Vagina (tissue), 2 donors: ENCODE measurements around the gene ETFRF1. TPM values are rescaled to one million over a fixed set of nuclear protein-coding genes. Genes with fewer than 3 reads are reported as not detected.

Source experiments
- DNase-seq, 2 donors: peaks; one replicate each; pipeline ENCODE4 v3.0.0-alpha.2; 2017; ENCODE audit errors: extremely low spot score in 2 of 2
- H3K27ac ChIP-seq: fragments of 200-600 bp; sonication (generic); one replicate; pipeline ENCODE4 v1.5.1; 2019
- H3K27me3 ChIP-seq: fragments of 200-600 bp; sonication (generic); one replicate; pipeline ENCODE4 v1.5.1; 2019
- H3K36me3 ChIP-seq, 2 donors: fragments of 200-600 bp; sonication (generic); one replicate each; pipeline ENCODE4 v1.5.1; 2017 to 2019
- H3K4me1 ChIP-seq: fragments of 200-600 bp; sonication (generic); one replicate; pipeline ENCODE4 v1.5.1; 2019
- H3K4me3 ChIP-seq, 2 donors: fragments of 200-600 bp; sonication (generic); 1 replicate in 1 of 2; 2 replicates in 1 of 2; pipeline ENCODE4 v1.5.1; 2016 to 2019
- H3K9me3 ChIP-seq: fragments of 200-600 bp; sonication (generic); one replicate; pipeline ENCODE4 v1.5.1; 2019
- POLR2A ChIP-seq, 2 donors: fragments of 450-650 bp; IDR thresholded peaks; one replicate each; pipeline ENCODE4 v1.6.1; 2017; ENCODE audit warnings: antibody characterized with exemption in 2 of 2, mild to moderate bottlenecking in 2 of 2, moderate library complexity in 2 of 2
- POLR2AphosphoS5 ChIP-seq, 2 donors: sonication (generic); formaldehyde crosslinking; IDR thresholded peaks; one replicate each; pipeline ENCODE4 v1.9.0; 2017; ENCODE audit warnings: antibody characterized with exemption in 2 of 2, mild to moderate bottlenecking in 2 of 2, low read depth in 1 of 2; ENCODE audit not compliant: insufficient read depth in 1 of 2
- intact Hi-C: fragments of 100-400 bp; cut with DNase I; formaldehyde crosslinking; loops from one replicate; pipeline ENCODE4 v1.15.1; 2023
- total RNA-seq: library from RNA; depleted of rRNA; stranded (reverse); fragments of >200 nt; gene quantifications from one replicate; pipeline ENCODE4 v1.2.3, GENCODE V29; 2016
- TF ChIP-seq, protein P1 (sequence below), 3 experiments: fragments of 450-650 bp in 2 of 3; fragments of 200-600 bp in 1 of 3; sonication (generic) in 1 of 3; IDR thresholded peaks; one replicate each; pipeline ENCODE4 v1.5.1; 2017 to 2019; ENCODE audit warnings: antibody characterized with exemption in 3 of 3, mild to moderate bottlenecking in 2 of 3, moderate library complexity in 2 of 3

The ETFRF1 gene, protein sequence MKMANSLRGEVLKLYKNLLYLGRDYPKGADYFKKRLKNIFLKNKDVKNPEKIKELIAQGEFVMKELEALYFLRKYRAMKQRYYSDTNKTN
- 15.7 TPM for total RNA-seq

DNA sequence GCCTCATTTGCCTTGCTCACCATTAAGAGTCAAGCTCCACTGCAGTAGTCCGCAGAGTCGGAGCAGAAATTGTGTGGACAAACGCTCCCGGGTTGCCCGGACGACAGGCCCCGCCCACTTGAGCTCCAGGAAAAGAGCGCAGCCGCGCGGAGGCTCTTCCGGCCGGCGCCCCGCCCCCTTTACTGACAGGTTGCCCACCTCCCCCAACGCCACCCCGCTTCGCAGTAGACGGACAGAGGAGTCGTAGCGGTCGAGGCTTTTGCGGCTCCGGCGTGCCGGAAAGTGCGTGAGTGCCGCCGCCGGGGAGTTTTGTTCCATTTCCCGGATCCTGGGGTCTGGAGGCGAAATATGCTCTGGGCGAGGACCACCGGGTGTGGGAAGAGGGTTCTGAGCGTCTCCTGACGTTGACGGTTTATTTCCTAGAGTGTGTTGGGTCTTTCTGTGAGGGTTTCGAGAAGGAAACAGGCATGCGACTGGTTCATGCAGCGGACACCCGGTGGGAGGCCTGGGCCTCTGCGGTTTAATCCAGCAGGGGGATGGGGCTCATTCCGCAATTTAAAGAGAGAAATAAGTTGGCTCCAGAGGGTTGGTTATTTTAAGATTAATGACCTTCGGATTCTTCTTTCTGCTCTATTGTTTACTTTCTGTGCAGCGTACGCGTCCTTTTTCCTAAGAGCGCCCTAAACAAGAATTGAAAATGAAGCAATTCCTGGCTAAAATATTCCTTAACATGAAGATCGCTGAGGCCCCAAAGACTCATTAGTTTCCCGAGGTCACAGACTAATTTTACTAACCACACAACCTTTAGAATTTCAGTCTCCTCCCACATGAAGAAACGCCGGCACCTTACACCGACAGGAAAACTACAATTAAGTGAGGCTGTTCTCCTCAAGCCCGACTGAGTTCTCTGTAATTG, at the start of gene ETFRF1, which contains the start of gene DNAI7:
Gene ETFRF1 (plus strand): TSS at position 182 of the 916 bp plus-strand sequence. CDS start 8,720 bp downstream, outside the sequence.
Gene DNAI7 (minus strand): TSS at position 105 of the 916 bp plus-strand sequence. CDS start 82 bp downstream, at position 23.
- H3K4me3 ChIP-seq, result peak within 1 kb of the TSS; percentile 67 to 79
- peak within 1 kb of the TSS; percentile 91 for H3K27ac ChIP-seq
- no peaks in the 10 kb centered on the region for H3K27me3 ChIP-seq
- DNase-seq, result peak in 1 of 2 donors; percentile 93
- no peaks in the 10 kb centered on the region for H3K9me3 ChIP-seq
- TF ChIP-seq POLR2AphosphoS5 (IDR thresholded peaks at IDR 0.05; ENCODE audit: insufficient read depth in 1 of 2, low read depth in 1 of 2) (peak; percentile 81 to 89), POLR2A (IDR thresholded peaks at IDR 0.05) (peak in 1 of 2 donors; percentile 64)
- TF ChIP-seq, protein P1, sequence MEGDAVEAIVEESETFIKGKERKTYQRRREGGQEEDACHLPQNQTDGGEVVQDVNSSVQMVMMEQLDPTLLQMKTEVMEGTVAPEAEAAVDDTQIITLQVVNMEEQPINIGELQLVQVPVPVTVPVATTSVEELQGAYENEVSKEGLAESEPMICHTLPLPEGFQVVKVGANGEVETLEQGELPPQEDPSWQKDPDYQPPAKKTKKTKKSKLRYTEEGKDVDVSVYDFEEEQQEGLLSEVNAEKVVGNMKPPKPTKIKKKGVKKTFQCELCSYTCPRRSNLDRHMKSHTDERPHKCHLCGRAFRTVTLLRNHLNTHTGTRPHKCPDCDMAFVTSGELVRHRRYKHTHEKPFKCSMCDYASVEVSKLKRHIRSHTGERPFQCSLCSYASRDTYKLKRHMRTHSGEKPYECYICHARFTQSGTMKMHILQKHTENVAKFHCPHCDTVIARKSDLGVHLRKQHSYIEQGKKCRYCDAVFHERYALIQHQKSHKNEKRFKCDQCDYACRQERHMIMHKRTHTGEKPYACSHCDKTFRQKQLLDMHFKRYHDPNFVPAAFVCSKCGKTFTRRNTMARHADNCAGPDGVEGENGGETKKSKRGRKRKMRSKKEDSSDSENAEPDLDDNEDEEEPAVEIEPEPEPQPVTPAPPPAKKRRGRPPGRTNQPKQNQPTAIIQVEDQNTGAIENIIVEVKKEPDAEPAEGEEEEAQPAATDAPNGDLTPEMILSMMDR (IDR thresholded peaks at IDR 0.05), result peak in 1 of 3 experiments; percentile 21
- peaks cover 0 to 6% of the 10 kb centered on the region in 2 donors for H3K36me3 ChIP-seq
- intact Hi-C loops, result no loop called here
- H3K4me1 ChIP-seq, result peaks cover 19% of the 10 kb centered on the region

DNA sequence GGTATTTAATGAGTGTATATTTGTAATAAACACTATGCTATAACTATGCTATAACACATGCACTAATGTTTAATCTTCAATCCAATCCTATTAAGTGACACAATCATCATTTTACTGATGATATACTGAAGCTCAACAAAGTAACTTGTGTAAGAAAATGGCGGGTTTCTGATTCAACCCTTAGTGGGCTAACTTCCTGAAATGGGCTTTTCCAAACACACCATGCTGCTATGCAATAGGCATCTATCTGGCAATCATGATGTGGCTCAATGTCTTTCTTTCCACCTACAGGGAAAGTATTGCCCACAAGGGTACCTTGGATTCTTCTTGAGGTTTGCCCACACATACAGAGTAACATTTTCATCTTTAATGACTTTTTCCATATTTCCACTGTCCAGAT, 48.4 kb upstream of the ETFRF1 start:
- H3K27me3 ChIP-seq, result no peaks in the 10 kb centered on the region
- no peak for DNase-seq
- no peaks in the 10 kb centered on the region for H3K36me3 ChIP-seq
- no peaks in the 10 kb centered on the region for H3K4me1 ChIP-seq
- no peaks in the 10 kb centered on the region for H3K9me3 ChIP-seq
- TF ChIP-seq POLR2A (IDR thresholded peaks at IDR 0.05), result no peak
- TF ChIP-seq, protein P1 (IDR thresholded peaks at IDR 0.05), result no peak
- no peak for TF ChIP-seq POLR2AphosphoS5 (IDR thresholded peaks at IDR 0.05; ENCODE audit: insufficient read depth in 1 of 2, low read depth in 1 of 2)
- no peak overlapping the region for H3K27ac ChIP-seq
- no peak overlapping the region for H3K4me3 ChIP-seq
- intact Hi-C loops, result no loop called here

DNA sequence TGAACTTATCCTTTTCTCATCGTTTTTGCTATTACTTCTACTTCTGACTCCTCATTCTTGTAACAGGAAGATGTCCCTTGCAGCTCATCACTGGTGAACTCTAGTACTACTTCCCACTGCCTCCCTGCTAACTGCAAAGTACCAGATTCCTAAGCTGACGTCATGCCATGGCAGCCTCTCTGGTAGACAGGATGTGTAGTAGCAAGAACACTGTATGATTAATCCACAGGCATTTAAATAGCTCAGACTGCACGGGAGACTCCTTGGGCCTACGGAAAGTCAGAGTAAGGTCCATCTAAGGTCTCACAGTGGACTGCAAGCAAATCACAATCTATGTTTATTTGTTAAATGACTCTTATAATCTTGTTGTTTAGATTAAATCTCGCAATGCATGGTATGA, 43.6 kb upstream of the ETFRF1 start:
- DNase-seq, result no peak

DNA sequence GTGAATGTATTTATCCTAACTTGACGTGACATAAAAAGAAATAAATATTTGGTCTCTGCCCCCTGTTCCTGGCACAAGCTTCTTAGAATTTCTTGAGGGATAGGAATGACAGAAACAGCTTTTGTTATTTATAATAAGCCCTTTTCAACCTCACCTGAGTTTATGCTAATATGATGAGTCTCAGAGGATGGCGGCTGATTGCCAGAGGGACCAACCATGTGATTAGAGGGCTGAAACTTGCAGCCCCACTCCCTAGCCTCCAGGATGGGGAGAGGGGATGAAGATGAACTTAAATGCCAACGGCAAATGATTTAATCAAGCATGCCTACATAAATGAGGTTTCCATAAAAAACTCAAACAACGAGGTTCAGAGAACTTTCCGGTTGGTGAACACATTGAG, 43.0 kb upstream of the ETFRF1 start:
- Histone ChIP-seq H3K27ac (no peak overlapping the region), H3K4me3 (no peak overlapping the region), H3K4me1 (no peaks in the 10 kb centered on the region), H3K9me3 (no peaks in the 10 kb centered on the region), H3K36me3 (no peaks in the 10 kb centered on the region), H3K27me3 (no peaks in the 10 kb centered on the region)
- TF ChIP-seq POLR2A (IDR thresholded peaks at IDR 0.05) (no peak), POLR2AphosphoS5 (IDR thresholded peaks at IDR 0.05; ENCODE audit: insufficient read depth in 1 of 2, low read depth in 1 of 2) (no peak)
- TF ChIP-seq, protein P1 (IDR thresholded peaks at IDR 0.05), result no peak
- intact Hi-C loops, result no loop called here
- no peak for DNase-seq

More for the DNA sequence above, 43.6 kb upstream of the ETFRF1 start:
- TF ChIP-seq POLR2A (IDR thresholded peaks at IDR 0.05) (no peak), POLR2AphosphoS5 (IDR thresholded peaks at IDR 0.05; ENCODE audit: insufficient read depth in 1 of 2, low read depth in 1 of 2) (no peak)
- TF ChIP-seq, protein P1 (IDR thresholded peaks at IDR 0.05), result no peak
- no peak overlapping the region for H3K27ac ChIP-seq
- no peaks in the 10 kb centered on the region for H3K27me3 ChIP-seq
- no peaks in the 10 kb centered on the region for H3K36me3 ChIP-seq
- intact Hi-C loops, result no loop called here
- no peaks in the 10 kb centered on the region for H3K4me1 ChIP-seq
- no peak overlapping the region for H3K4me3 ChIP-seq
- no peaks in the 10 kb centered on the region for H3K9me3 ChIP-seq
